Fibroblast of skin of abdomen (primary cell): Measurements from ENCODE around the gene SOX12.
"Not testable (repeated sequence)": the region's sequence is repeated elsewhere in the genome, so short reads cannot be mapped to it uniquely, and the experiment has no call there.

Experiments used
- DNase-seq: peaks from one replicate; pipeline ENCODE4 v3.0.0-alpha.2; 2013

Gene SOX12

DNA sequence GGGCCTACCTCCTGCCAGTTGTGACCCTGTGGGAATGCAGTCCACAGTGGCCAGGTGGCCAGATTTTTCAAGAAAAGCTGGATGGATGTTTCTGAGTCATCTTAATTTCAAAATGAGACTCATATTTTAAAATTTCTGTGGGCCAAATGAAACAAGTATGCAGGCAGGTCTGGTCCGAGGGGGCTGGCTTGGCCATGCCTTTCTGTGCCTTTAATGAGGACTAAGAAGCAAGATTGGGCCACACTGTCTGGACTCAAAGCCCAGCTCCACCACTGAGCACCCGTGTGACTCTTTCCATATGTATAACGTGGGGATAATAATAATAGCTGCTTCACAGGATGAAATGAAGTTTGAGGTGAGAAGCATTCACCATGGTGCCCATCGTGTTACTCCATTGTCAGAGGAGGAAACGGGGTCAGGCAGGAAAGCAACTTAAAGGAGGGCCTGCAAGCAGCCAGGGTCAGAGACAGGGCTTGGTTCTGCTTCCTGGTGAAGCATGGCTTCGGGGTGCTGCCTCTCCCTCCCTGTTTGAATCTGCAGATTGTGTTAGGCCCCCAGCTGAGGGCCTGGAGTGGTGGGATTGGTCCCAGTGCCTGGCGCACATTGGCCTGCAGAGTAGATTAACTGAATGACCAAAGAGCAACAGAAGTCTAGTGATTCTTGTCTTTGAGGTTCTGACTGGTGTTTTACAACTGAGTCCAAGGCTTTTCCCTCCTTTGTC lies 3.8 kb downstream of the SOX12 start:
- DNase-seq, result no peak

GRCh38 chr20:329851-330232 lies 4.5 kb downstream of the SOX12 start:
- DNase-seq, result no peak

DNA sequence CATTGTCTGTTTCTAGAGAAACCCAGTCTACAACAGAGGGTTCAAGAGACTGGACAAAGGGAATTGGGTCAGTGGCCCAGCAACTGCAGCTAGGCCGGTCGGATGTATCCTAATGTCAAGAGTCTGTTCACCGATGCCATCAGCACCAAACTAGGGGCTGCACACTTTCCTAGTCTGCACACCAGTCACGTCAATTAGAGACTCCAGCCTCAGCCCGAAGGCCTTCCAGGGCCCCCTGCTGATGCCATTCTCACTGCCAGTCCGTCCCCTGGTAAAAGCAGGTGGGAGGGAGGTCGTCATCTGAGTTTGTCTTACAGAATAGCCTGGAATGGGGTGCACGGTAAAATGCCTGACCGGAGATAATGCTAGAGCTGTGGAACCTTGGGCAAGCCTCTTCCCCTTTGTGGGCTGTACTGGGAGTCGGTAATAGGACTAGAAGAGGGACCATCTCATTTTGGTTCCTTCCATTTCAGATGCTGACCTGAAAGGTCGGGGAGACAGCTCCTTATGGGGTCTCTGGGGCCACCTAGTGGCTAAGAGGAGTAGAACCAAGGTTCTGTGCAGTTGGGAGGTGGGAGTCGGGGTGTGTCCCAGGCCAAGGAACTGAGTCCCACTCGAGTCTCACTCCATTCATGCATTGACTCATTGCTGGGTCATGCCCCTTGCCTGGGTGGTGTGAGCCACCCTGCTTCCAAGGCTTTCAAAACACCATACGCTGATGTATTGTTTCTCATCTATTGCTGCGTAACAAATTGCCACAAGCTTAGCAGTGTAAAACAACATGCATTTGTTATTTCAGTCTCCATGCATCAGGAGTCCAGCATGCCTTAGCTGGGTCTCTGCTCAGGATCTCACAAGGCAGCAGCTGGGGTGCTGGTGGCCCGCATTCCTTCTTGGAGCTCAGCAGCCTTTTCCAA lies 5.1 kb downstream of the SOX12 start:
- DNase-seq, result peak; percentile 71

DNA sequence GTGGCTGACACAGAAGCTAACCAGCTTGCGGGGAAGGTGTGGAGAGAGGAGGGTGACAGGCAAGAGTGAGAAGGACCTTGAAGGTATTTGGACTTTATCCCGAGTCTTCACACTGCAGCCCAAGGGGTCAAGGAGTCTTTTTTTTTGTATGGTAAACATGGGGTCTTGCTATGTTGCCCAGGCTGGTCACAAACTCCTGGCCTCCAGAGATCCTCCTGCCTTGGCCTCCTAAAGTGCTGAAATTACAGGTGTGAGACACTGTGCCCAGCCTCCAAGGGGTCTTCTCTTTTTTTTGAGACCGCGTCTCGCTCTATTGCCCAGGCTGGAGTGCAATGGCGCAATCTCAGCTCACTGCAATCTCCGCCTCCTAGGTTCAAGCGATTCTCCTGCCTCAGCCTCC lies 9.2 kb downstream of the SOX12 start:
- no peak for DNase-seq

DNA sequence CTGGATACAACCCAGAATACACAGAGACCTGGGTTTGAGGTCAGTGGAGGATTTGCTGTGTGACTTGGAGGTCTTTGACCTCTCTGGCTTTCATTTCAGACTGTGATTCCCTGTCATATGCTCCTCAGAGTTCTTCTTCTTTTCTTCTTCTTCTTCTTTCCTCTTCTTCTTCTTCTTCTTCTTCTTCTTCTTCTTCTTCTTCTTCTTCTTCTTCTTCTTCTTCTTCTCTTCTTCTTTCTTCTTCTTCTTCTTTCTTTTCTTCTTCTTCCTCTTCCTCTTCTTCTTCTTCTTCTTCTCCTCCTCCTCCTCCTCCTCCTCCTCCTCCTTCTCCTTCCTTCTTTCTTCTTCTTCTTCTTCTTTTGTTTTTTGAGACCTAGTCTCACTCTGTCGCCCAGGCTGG lies 10.7 kb downstream of the SOX12 start:
- DNase-seq, result not testable (repeated sequence)

DNA sequence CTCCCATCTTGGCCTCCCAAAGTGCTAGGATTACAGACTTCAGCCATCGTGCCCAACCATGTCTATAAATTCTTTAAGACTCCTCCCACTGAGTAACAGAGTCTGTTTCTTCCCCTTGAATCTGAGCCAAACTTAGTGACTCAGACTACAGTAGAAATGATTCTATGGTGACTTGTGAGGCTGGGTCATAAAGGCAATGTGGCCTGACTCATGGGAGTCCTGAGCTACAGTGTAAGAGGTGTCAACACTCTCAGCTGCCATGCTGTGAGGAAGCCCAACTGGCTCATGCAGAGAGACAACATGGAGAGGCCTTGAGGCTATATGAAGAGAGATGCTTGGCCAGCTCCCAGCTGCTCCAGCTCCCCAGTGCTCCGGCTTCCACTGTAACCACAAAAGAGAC lies 16.3 kb downstream of the SOX12 start:
- DNase-seq, result peak; percentile 81

GRCh38 chr20:343107-343506 lies 17.8 kb downstream of the SOX12 start:
- no peak for DNase-seq

DNA sequence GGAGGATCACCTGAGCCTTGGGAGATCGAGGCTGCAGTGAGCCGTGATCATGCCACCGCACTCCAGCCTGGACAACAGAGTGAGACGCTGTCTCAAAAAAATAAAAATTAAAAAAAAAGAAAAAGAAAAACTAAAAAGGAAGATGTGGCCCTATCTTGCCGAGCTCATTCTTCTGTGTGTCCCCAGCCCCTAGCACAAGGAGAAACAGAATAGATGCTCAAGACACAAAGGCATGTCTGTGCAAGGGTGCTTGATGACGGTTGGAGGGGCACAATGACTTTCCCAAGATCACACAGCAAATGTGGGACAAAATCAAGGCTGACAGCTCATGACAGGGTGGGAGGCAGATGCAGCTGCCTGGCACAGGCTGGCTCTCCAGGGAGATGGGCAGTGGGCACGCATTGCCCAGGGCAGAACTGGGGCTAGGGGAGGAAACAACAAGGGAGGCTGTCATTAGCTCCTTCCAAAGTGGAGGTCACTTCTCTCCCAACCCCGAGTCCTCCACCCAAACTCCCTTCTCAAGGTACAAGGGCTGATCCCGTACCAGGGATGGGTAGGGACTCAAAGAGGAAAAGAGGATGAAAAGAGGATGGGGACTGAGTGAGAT lies 20.8 kb downstream of the SOX12 start:
- DNase-seq, result no peak

GRCh38 chr20:346640-347316 lies 21.4 kb downstream of the SOX12 start, which contains the start of gene NRSN2:
TSS of gene NRSN2 (plus strand) at chr20:347111. CDS start at chr20:349644, 2,533 bp downstream.
- DNase-seq, result peak; percentile 77

GRCh38 chr20:347317-347639 lies 21.9 kb downstream of the SOX12 start:
- DNase-seq, result no peak

GRCh38 chr20:347640-348484 lies 22.5 kb downstream of the SOX12 start:
- DNase-seq, result peak; percentile 96

DNA sequence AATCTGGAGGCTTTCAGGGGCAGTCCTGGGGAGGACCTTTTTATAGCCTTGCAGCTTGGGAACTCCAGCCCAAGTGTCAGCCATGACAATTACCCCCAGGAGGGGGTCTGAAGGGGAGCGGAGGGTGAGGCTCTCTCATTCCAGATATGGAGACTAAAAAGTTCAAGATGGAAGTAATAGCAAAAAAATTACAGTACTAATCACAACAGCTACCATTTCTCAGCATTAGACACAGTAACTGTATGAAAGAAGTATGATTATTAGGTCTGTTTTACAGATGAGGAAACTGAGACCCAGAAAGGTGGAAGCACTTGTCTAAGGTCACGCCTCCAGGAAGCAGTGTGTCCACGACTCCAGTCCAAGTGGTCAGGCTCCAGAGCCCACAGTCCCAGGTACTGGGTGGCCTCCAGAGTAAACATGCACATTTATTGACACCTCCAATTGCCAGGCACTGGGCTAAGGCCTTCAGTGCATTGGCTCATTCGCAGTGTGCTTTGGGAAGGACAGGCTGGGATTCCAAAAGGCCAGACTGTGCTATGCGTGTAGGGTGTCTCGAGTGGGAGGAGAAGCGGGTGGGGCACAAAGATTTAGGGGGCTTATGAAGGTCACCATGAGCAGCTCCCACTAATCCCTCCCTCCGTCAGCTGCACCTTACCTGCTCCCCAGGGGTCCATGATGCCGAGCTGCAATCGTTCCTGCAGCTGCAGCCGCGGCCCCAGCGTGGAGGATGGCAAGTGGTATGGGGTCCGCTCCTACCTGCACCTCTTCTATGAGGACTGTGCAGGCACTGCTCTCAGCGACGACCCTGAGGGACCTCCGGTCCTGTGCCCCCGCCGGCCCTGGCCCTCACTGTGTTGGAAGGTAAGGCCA lies 23.9 kb downstream of the SOX12 start:
- no peak for DNase-seq

GRCh38 chr20:353166-353565 lies 27.8 kb downstream of the SOX12 start:
- DNase-seq, result no peak

DNA sequence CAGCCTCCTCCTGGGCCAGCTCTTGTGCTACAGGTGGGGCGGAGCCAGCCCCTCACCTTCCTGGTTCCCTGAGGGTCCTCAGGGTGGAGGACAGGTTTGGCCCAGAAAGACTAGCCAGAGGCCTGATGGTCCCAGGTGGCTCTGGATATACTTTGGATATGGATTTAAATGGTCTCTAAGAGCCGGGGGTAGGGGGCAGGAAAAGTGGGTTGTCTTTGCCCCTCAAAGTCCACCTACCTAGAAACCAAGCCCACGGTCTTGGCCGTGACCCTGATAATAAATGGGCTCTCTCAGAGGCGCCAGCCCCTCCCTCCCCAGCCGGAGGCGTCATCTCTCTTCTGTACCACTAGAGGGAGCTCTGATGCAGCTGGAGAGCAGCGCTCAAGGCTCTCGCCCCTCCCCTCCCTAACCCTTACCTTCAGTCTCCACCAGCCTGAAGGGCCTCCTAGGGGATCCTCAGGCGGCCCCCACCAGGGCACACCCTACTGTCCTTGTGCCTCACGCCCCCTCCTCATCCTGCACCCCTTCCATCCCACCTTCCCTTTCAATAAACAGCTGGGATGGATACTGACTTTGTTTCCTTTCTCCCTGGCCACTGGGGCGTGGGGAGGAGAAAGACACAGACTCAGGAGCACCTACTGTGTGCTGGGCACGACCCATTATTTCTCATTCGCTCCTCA lies 29.1 kb downstream of the SOX12 start:
- peak; percentile 76 for DNase-seq

DNA sequence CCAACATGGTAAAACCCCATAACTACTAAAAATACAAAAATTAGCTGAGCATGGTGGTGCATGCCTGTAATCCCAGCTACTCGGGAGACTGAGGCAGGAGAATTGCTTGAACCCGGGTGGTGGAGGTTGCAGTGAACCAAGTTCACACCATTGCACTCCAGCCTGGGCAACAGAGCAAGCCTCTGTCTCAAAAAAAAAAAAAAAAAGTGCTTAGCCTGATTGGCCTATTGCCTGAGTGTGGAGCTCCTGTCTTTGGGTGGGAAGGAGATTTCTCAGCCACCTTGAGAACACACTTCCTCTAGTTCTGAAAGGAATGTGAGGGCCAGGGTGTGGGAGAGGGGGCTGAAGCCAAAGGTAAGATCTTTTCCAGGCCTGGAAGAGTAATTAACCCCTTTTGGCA lies 30.8 kb downstream of the SOX12 start:
- DNase-seq, result not testable (repeated sequence)

GRCh38 chr20:356745-357144 lies 31.4 kb downstream of the SOX12 start:
- DNase-seq, result no peak

GRCh38 chr20:358891-359555 lies 33.7 kb downstream of the SOX12 start:
- no peak for DNase-seq

DNA sequence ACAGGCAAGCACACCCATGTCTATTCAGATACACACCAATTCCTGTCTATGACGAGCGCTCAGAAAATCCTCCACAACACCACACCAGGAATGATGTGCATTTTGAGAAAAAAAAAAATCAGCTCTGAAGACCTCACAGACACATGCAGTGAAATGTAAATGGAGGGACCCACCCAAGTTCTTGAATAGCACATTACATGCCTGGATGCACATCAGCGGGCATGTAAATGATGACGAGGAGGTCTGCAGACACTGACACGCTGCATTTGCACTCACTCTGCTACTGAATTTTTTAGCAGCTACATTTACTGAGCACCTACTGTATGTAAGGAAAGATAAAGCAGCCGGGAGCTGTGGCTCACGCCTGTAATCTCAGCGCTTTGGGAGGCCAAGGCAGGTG lies 36.2 kb downstream of the SOX12 start:
- no peak for DNase-seq
